H7 (cell line): ENCODE measurements around the gene HSPB9. TPM values are rescaled to one million over a fixed set of nuclear protein-coding genes. Genes with fewer than 3 reads are reported as not detected.
"Not testable (repeated sequence)": the region's sequence is repeated elsewhere in the genome, so short reads cannot be mapped to it uniquely, and the experiment has no call there.

ENCODE experiments used
- DNase-seq: peaks from one replicate; pipeline ENCODE4 v3.0.0; 2012
- H3K27me3 ChIP-seq: 2 replicates; pipeline ENCODE4 v1.6.0; 2011; ENCODE audit warnings: mild to moderate bottlenecking, low read length; ENCODE audit not compliant: control insufficient read depth, insufficient read depth
- H3K36me3 ChIP-seq: replicated peaks from 2 replicates; pipeline ENCODE4 v1.5.1; 2011; ENCODE audit warnings: low read length; ENCODE audit not compliant: control insufficient read depth, insufficient read depth
- H3K4me3 ChIP-seq: 2 replicates; pipeline ENCODE4 v1.5.1; 2011; ENCODE audit warnings: low read depth, mild to moderate bottlenecking, control low read depth, low read length, moderate library complexity; ENCODE audit not compliant: insufficient read depth
- total RNA-seq: library from RNA; depleted of rRNA; stranded (reverse); fragments of >200 nt; shearing (Covaris generic); gene quantifications from 2 replicates; pipeline ENCODE4 v1.2.3, GENCODE V29; 2014

HSPB9 gene
- total RNA-seq, 1 experiment from 2014 or later, result 0.10 TPM

GRCh38 chr17:42136654-42137051, 14.0 kb downstream of the HSPB9 start:
- Histone ChIP-seq H3K36me3 (peaks cover 2% of the 10 kb centered on the region), H3K27me3 (no peaks in the 10 kb centered on the region), H3K4me3 (no peak overlapping the region)
- no peak for DNase-seq

- no peak for DNase-seq
- no peak overlapping the region for H3K4me3 ChIP-seq
- peaks cover 2% of the 10 kb centered on the region for H3K36me3 ChIP-seq
- H3K27me3 ChIP-seq, result no peaks in the 10 kb centered on the region
Observed at GRCh38 chr17:42138749-42139492, 16.3 kb downstream of the HSPB9 start.

- H3K36me3 ChIP-seq, H3K27me3 ChIP-seq, H3K4me3 ChIP-seq, DNase-seq: not testable (repeated sequence)
Observed at GRCh38 chr17:42140690-42141089, 18.1 kb downstream of the HSPB9 start.

GRCh38 chr17:42141382-42141781, 18.8 kb downstream of the HSPB9 start:
- H3K36me3 ChIP-seq, result peaks cover 2% of the 10 kb centered on the region; the same call in 1 of the 2 replicates
- H3K4me3 ChIP-seq, result no peak overlapping the region
- DNase-seq, result no peak
- no peaks in the 10 kb centered on the region for H3K27me3 ChIP-seq

- no peaks in the 10 kb centered on the region for H3K27me3 ChIP-seq
- peaks cover 5% of the 10 kb centered on the region; the same call in 1 of the 2 replicates for H3K36me3 ChIP-seq
- no peak for DNase-seq
- no peak overlapping the region for H3K4me3 ChIP-seq
Observed at GRCh38 chr17:42142371-42142896, 19.8 kb downstream of the HSPB9 start.

GRCh38 chr17:42143138-42143537, 20.5 kb downstream of the HSPB9 start:
- not testable (repeated sequence) for H3K36me3 ChIP-seq, DNase-seq, H3K27me3 ChIP-seq, H3K4me3 ChIP-seq

- Histone ChIP-seq H3K4me3 (no peak overlapping the region), H3K27me3 (no peaks in the 10 kb centered on the region), H3K36me3 (peaks cover 5% of the 10 kb centered on the region; the same call in 1 of the 2 replicates)
- no peak for DNase-seq
Observed at GRCh38 chr17:42146911-42147607, 24.5 kb downstream of the HSPB9 start.

- DNase-seq, result peak; percentile 40
- Histone ChIP-seq H3K36me3 (no peaks in the 10 kb centered on the region), H3K27me3 (no peaks in the 10 kb centered on the region), H3K4me3 (peak overlapping the region; percentile 85)
Observed at GRCh38 chr17:42153919-42154742, 31.5 kb downstream of the HSPB9 start.

- peak; percentile 71 for DNase-seq
Observed at GRCh38 chr17:42155614-42156045, 33.0 kb downstream of the HSPB9 start.

GRCh38 chr17:42159796-42160530, 37.4 kb downstream of the HSPB9 start:
- no peak for DNase-seq
- H3K4me3 ChIP-seq, result no peak overlapping the region
- no peaks in the 10 kb centered on the region for H3K27me3 ChIP-seq
- no peaks in the 10 kb centered on the region for H3K36me3 ChIP-seq

More at GRCh38 chr17:42155614-42156045, 33.0 kb downstream of the HSPB9 start:
- no peaks in the 10 kb centered on the region for H3K36me3 ChIP-seq
- H3K27me3 ChIP-seq, result no peaks in the 10 kb centered on the region
- H3K4me3 ChIP-seq, result peak overlapping the region; percentile 67

GRCh38 chr17:42160531-42160910, 37.9 kb downstream of the HSPB9 start:
- no peak for DNase-seq
- H3K4me3 ChIP-seq, result no peak overlapping the region
- H3K27me3 ChIP-seq, result no peaks in the 10 kb centered on the region
- H3K36me3 ChIP-seq, result no peaks in the 10 kb centered on the region

- H3K36me3 ChIP-seq, result no peaks in the 10 kb centered on the region
- peak; percentile 92 for DNase-seq
- H3K4me3 ChIP-seq, result no peak overlapping the region
- no peaks in the 10 kb centered on the region for H3K27me3 ChIP-seq
Observed at GRCh38 chr17:42163113-42163512, 40.5 kb downstream of the HSPB9 start.

GRCh38 chr17:42163696-42164407, 41.2 kb downstream of the HSPB9 start:
- Histone ChIP-seq H3K27me3 (no peaks in the 10 kb centered on the region), H3K4me3 (no peak overlapping the region), H3K36me3 (no peaks in the 10 kb centered on the region)
- DNase-seq, result peak; percentile 65
